IPS-18a (cell line): Measurements from ENCODE around the gene DAAM1.

Source experiments
- H3K27ac ChIP-seq: one replicate; pipeline ENCODE4 v1.5.1; 2013; ENCODE audit warnings: low read length
- H3K27me3 ChIP-seq: one replicate; pipeline ENCODE4 v1.6.1; 2013; ENCODE audit warnings: mild to moderate bottlenecking, low read length; ENCODE audit not compliant: control insufficient read depth, insufficient read depth
- H3K36me3 ChIP-seq: one replicate; pipeline ENCODE4 v1.6.1; 2013; ENCODE audit warnings: low read depth, low read length; ENCODE audit not compliant: control insufficient read depth
- H3K4me1 ChIP-seq: one replicate; pipeline ENCODE4 v1.6.1; 2013; ENCODE audit warnings: low read depth, low read length; ENCODE audit not compliant: control insufficient read depth
- H3K4me3 ChIP-seq: one replicate; pipeline ENCODE4 v1.5.1; 2013; ENCODE audit warnings: low read length
- H3K9ac ChIP-seq: one replicate; pipeline ENCODE4 v1.6.1; 2013; ENCODE audit warnings: mild to moderate bottlenecking, low read length, moderate library complexity
- H3K9me3 ChIP-seq: one replicate; pipeline ENCODE4 v1.6.1; 2013; ENCODE audit warnings: low read depth, low read length; ENCODE audit not compliant: control insufficient read depth

Gene DAAM1

GRCh38 chr14:59360233-59360632 is 171.8 kb downstream of the DAAM1 start:
- H3K4me3 ChIP-seq = no peak overlapping the region
- no peaks in the 10 kb centered on the region for H3K27me3 ChIP-seq
- no peak overlapping the region for H3K27ac ChIP-seq
- H3K36me3 ChIP-seq = peaks cover 13% of the 10 kb centered on the region
- H3K9me3 ChIP-seq = no peaks in the 10 kb centered on the region
- H3K9ac ChIP-seq = no peak overlapping the region
- peaks cover 9% of the 10 kb centered on the region for H3K4me1 ChIP-seq

GRCh38 chr14:59360923-59361794 is 172.7 kb downstream of the DAAM1 start:
- Histone ChIP-seq H3K27ac (no peak overlapping the region), H3K4me3 (no peak overlapping the region)

GRCh38 chr14:59362513-59362912 is 174.0 kb downstream of the DAAM1 start:
- Histone ChIP-seq H3K27me3 (no peaks in the 10 kb centered on the region), H3K9ac (no peak overlapping the region), H3K9me3 (no peaks in the 10 kb centered on the region), H3K4me1 (peaks cover 9% of the 10 kb centered on the region), H3K4me3 (no peak overlapping the region), H3K27ac (no peak overlapping the region), H3K36me3 (peaks cover 13% of the 10 kb centered on the region)

More at GRCh38 chr14:59360923-59361794, 172.7 kb downstream of the DAAM1 start:
- H3K9ac ChIP-seq = no peak overlapping the region
- peaks cover 9% of the 10 kb centered on the region for H3K4me1 ChIP-seq
- H3K36me3 ChIP-seq = peaks cover 13% of the 10 kb centered on the region
- no peaks in the 10 kb centered on the region for H3K27me3 ChIP-seq
- H3K9me3 ChIP-seq = no peaks in the 10 kb centered on the region

- H3K9me3 ChIP-seq = no peaks in the 10 kb centered on the region
- H3K27ac ChIP-seq = no peak overlapping the region
- no peaks in the 10 kb centered on the region for H3K4me1 ChIP-seq
- H3K27me3 ChIP-seq = no peaks in the 10 kb centered on the region
- H3K4me3 ChIP-seq = no peak overlapping the region
- no peak overlapping the region for H3K9ac ChIP-seq
- H3K36me3 ChIP-seq = peaks cover 13% of the 10 kb centered on the region
These were observed 175.2 kb downstream of the DAAM1 start for GRCh38 chr14:59363531-59364226.

- no peaks in the 10 kb centered on the region for H3K9me3 ChIP-seq
- H3K27ac ChIP-seq = no peak overlapping the region
- no peaks in the 10 kb centered on the region for H3K27me3 ChIP-seq
- no peaks in the 10 kb centered on the region for H3K4me1 ChIP-seq
- peaks cover 4% of the 10 kb centered on the region for H3K36me3 ChIP-seq
- H3K4me3 ChIP-seq = no peak overlapping the region
- H3K9ac ChIP-seq = no peak overlapping the region
These were observed 181.8 kb downstream of the DAAM1 start for GRCh38 chr14:59370158-59370742.

- Histone ChIP-seq H3K27ac (no peak overlapping the region), H3K36me3 (peaks cover 4% of the 10 kb centered on the region), H3K4me1 (no peaks in the 10 kb centered on the region)
These were observed 183.3 kb downstream of the DAAM1 start for GRCh38 chr14:59371771-59372170.

GRCh38 chr14:59374048-59374447 is 185.6 kb downstream of the DAAM1 start:
- no peaks in the 10 kb centered on the region for H3K27me3 ChIP-seq
- H3K9me3 ChIP-seq = no peaks in the 10 kb centered on the region
- H3K4me3 ChIP-seq = no peak overlapping the region
- no peaks in the 10 kb centered on the region for H3K4me1 ChIP-seq
- H3K36me3 ChIP-seq = peaks cover 3% of the 10 kb centered on the region
- H3K9ac ChIP-seq = no peak overlapping the region
- no peak overlapping the region for H3K27ac ChIP-seq

More at GRCh38 chr14:59371771-59372170, 183.3 kb downstream of the DAAM1 start:
- H3K27me3 ChIP-seq = no peaks in the 10 kb centered on the region
- no peak overlapping the region for H3K4me3 ChIP-seq
- no peak overlapping the region for H3K9ac ChIP-seq
- H3K9me3 ChIP-seq = no peaks in the 10 kb centered on the region

- Histone ChIP-seq H3K9ac (no peak overlapping the region), H3K9me3 (no peaks in the 10 kb centered on the region), H3K27me3 (no peaks in the 10 kb centered on the region), H3K36me3 (no peaks in the 10 kb centered on the region), H3K27ac (no peak overlapping the region), H3K4me3 (no peak overlapping the region), H3K4me1 (no peaks in the 10 kb centered on the region)
These were observed 188.2 kb downstream of the DAAM1 start for GRCh38 chr14:59376686-59377085.

GRCh38 chr14:59377491-59377890 is 189.0 kb downstream of the DAAM1 start:
- H3K9ac ChIP-seq = no peak overlapping the region
- no peaks in the 10 kb centered on the region for H3K4me1 ChIP-seq
- no peaks in the 10 kb centered on the region for H3K27me3 ChIP-seq
- no peak overlapping the region for H3K27ac ChIP-seq
- no peaks in the 10 kb centered on the region for H3K9me3 ChIP-seq
- no peak overlapping the region for H3K4me3 ChIP-seq
- no peaks in the 10 kb centered on the region for H3K36me3 ChIP-seq

- no peak overlapping the region for H3K4me3 ChIP-seq
These were observed 189.6 kb downstream of the DAAM1 start for GRCh38 chr14:59377991-59378601.

GRCh38 chr14:59389936-59390335 is 201.5 kb downstream of the DAAM1 start:
- Histone ChIP-seq H3K27me3 (no peaks in the 10 kb centered on the region), H3K9ac (no peak overlapping the region), H3K9me3 (no peaks in the 10 kb centered on the region), H3K27ac (no peak overlapping the region), H3K4me3 (no peak overlapping the region), H3K4me1 (no peaks in the 10 kb centered on the region), H3K36me3 (no peaks in the 10 kb centered on the region)

More at GRCh38 chr14:59377991-59378601, 189.6 kb downstream of the DAAM1 start:
- H3K27ac ChIP-seq = no peak overlapping the region
- H3K9me3 ChIP-seq = no peaks in the 10 kb centered on the region
- no peaks in the 10 kb centered on the region for H3K4me1 ChIP-seq
- no peak overlapping the region for H3K9ac ChIP-seq
- no peaks in the 10 kb centered on the region for H3K27me3 ChIP-seq
- H3K36me3 ChIP-seq = no peaks in the 10 kb centered on the region
